ENCODE measurements around the gene ITM2A.

Gene ITM2A

GRCh38 chrX:79408623-79409322 is 41.6 kb upstream of the ITM2A start:
- TF ChIP-seq CTCF (IDR thresholded peaks at IDR 0.05; ENCODE audit: borderline replicate concordance, control extremely low read depth, extremely low read depth, insufficient read depth, missing control alignments): no peak
- DNase-seq (ENCODE audit: low spot score): no peak
- in situ Hi-C loops (cut with MboI; ENCODE audit: low sequenced_read_pairs, unreplicated experiment): loop anchor here (25.0 kb wide), 1 partner anchor 321 kb away; no protein-coding TSS in a partner anchor

- in situ Hi-C loops (cut with MboI; ENCODE audit: low sequenced_read_pairs, unreplicated experiment): loop anchor here (25.0 kb wide), 1 partner anchor 313 kb away; no protein-coding TSS in a partner anchor
- TF ChIP-seq CTCF (IDR thresholded peaks at IDR 0.05; ENCODE audit: borderline replicate concordance, control extremely low read depth, extremely low read depth, insufficient read depth, missing control alignments): no peak
- DNase-seq (ENCODE audit: low spot score): no peak
Observed at GRCh38 chrX:79400623-79401022, 33.5 kb upstream of the ITM2A start.

DNA sequence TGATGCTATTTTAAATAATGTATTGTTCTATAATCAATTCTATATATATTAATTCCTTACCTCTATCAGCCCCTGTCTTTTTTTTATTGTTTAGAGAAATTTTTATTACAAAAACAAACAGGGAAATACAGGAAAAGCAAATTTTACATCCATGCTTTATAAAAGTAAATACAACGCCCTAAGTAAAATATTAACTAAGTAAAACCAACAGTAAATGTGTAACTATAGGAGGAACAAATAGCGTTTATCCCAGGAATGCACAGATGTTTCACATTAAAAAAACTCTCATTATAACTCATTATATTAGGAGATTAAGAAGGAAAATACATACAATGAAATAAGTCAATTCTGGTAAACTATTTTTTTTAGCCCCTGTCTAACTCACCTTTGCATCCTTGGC is 8.2 kb upstream of the ITM2A start:
- TF ChIP-seq CTCF (IDR thresholded peaks at IDR 0.05; ENCODE audit: borderline replicate concordance, control extremely low read depth, extremely low read depth, insufficient read depth, missing control alignments): no peak
- in situ Hi-C loops (cut with MboI; ENCODE audit: low sequenced_read_pairs, unreplicated experiment): no loop called here
- no peak for DNase-seq (ENCODE audit: low spot score)

DNA sequence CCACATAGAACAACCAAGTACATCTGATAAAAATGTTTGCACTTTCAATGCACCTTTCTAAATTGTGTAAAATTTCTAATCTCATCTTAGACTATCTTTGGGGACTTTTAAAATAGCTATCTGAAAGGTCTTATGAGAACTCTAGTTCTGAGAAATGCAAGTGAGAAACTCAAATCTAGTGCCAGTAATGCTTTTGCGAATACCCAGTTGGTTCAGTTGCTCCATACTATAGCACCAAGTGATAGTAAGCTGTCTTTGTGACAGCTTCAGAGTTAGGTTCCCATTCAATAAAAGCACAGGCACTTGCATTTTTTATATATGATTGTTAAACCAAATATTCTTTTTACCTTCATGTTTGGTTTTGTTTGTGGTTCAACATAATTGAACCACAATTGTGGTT is 4.5 kb upstream of the ITM2A start:
- in situ Hi-C loops (cut with MboI; ENCODE audit: low sequenced_read_pairs, unreplicated experiment): no loop called here
- no peak for DNase-seq (ENCODE audit: low spot score)
- TF ChIP-seq CTCF (IDR thresholded peaks at IDR 0.05; ENCODE audit: borderline replicate concordance, control extremely low read depth, extremely low read depth, insufficient read depth, missing control alignments): no peak

DNA sequence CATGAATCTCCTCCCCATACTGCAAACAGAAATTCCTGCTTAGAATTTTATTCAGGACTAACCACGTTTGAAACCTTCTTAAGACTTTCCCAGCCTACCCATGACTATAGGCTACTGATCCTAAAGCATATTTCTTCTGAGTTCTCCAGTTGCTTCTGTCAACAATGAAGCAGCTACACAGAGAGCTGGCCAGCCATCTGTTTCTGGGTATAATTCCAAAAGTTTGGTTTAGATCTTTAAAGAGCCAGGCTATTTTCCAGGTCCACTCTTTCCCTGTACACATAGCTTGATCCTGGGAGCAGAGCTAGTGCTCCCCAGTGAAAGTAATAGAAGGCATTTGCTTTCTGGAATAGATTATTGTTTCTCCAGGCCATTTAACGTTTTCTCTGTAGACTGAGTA is 4.0 kb upstream of the ITM2A start:
- no peak for DNase-seq (ENCODE audit: low spot score)
- no peak for TF ChIP-seq CTCF (IDR thresholded peaks at IDR 0.05; ENCODE audit: borderline replicate concordance, control extremely low read depth, extremely low read depth, insufficient read depth, missing control alignments)
- in situ Hi-C loops (cut with MboI; ENCODE audit: low sequenced_read_pairs, unreplicated experiment): no loop called here

DNA sequence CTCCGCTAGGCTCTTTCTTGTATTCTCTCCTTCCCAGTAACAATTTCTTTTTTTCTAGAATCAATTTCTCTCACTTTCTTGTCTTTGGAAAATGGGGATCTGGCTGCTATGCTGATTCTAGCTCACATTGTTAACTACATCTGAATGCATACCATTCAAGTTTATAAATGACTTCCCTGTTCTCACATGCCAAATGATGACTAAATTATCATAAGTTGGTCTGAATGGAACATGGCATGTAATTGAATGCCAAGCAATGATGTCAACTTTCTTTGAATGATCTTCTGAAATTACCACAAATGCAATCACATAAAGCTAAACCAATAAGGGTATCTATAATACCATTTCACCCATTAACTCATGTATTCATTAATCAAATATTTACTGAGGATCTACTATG is 2.7 kb upstream of the ITM2A start:
- in situ Hi-C loops (cut with MboI; ENCODE audit: low sequenced_read_pairs, unreplicated experiment): no loop called here
- no peak for DNase-seq (ENCODE audit: low spot score)
- TF ChIP-seq CTCF (IDR thresholded peaks at IDR 0.05; ENCODE audit: borderline replicate concordance, control extremely low read depth, extremely low read depth, insufficient read depth, missing control alignments): no peak
